SK-N-SH (cell line): ENCODE results near the gene WNT5A. TPM values are rescaled to one million over a fixed set of nuclear protein-coding genes. Genes with fewer than 3 reads are reported as not detected.

ENCODE experiments used
- CTCF ChIA-PET: fragments of 300-600, 350-600 bp; formaldehyde crosslinking; extraction: SDS; loops from one replicate; lab custom pipeline; 2021; lab: Yijun Ruan, JAX
- POLR2A ChIA-PET: fragments of 350-600 bp; sonication (Branson Sonifier 250); formaldehyde crosslinking; extraction: SDS; loops from one replicate; lab custom pipeline; 2020; ENCODE audit warnings: antibody characterized with exemption, inconsistent platforms; lab: Yijun Ruan, JAX
- DNase-seq: peaks from one replicate; pipeline ENCODE4 v3.0.0; 2012
- H2AFZ ChIP-seq: fragments of 200-600 bp; sonication (generic); 2 replicates; pipeline ENCODE4 v1.8.1; 2016; ENCODE audit warnings: antibody characterized with exemption, mild to moderate bottlenecking, low read depth
- H3F3A ChIP-seq: fragments of 200-600 bp; sonication (generic); replicated peaks from 2 replicates; pipeline ENCODE3; 2016; ENCODE audit warnings: antibody characterized with exemption, mild to moderate bottlenecking; ENCODE audit not compliant: insufficient read depth
- H3K27ac ChIP-seq, 2 experiments: fragments of 200-500 bp in 1 of 2; fragments of 200-600 bp in 1 of 2; sonication (Bioruptor generic) in 1 of 2; sonication (generic), shearing (Covaris generic) in 1 of 2; 2 replicates each; pipeline versions ENCODE4 v1.5.1 to v1.6.1; 2014 to 2016; ENCODE audit warnings: low read depth in 2 of 2, inconsistent platforms in 1 of 2, low read length in 1 of 2, mild to moderate bottlenecking in 1 of 2, mixed read lengths in 1 of 2
- H3K27me3 ChIP-seq: fragments of 200-600 bp; sonication (generic), shearing (Covaris generic); 2 replicates; pipeline ENCODE4 v1.6.1; 2016; ENCODE audit warnings: mixed run types; ENCODE audit not compliant: insufficient read depth
- H3K36me3 ChIP-seq, 2 experiments: fragments of 200-500 bp in 1 of 2; fragments of 200-600 bp in 1 of 2; sonication (Bioruptor generic) in 1 of 2; sonication (generic) in 1 of 2; replicated peaks in 1 of 2; 2 replicates each; pipeline versions ENCODE3 to v1.5.1; 2014 to 2016; ENCODE audit warnings: low read length in 1 of 2, mild to moderate bottlenecking in 1 of 2; ENCODE audit not compliant: insufficient read depth in 2 of 2, control insufficient read depth in 1 of 2
- H3K4me1 ChIP-seq, 2 experiments: fragments of 200-500 bp in 1 of 2; fragments of 200-600 bp in 1 of 2; sonication (Bioruptor generic) in 1 of 2; sonication (generic), shearing (Covaris generic) in 1 of 2; 2 replicates each; pipeline versions ENCODE4 v1.5.1 to v1.6.1; 2014 to 2016; ENCODE audit warnings: low read depth in 1 of 2, low read length in 1 of 2, mixed run types in 1 of 2; ENCODE audit not compliant: insufficient read depth in 2 of 2, control insufficient read depth in 1 of 2
- H3K4me2 ChIP-seq: fragments of 200-600 bp; sonication (generic), shearing (Covaris generic); 2 replicates; pipeline ENCODE4 v1.6.1; 2017; ENCODE audit warnings: mixed run types
- H3K4me3 ChIP-seq, 2 experiments: fragments of 200-500 bp in 1 of 2; fragments of 200-600 bp in 1 of 2; sonication (Bioruptor generic) in 1 of 2; sonication (generic), shearing (Covaris generic) in 1 of 2; 2 replicates each; pipeline versions ENCODE4 v1.5.1 to v1.8.1; 2014 to 2016; ENCODE audit warnings: low read depth in 2 of 2, inconsistent platforms in 1 of 2, low read length in 1 of 2, mild to moderate bottlenecking in 1 of 2, mixed read lengths in 1 of 2, moderate library complexity in 1 of 2
- H3K79me2 ChIP-seq: fragments of 200-600 bp; sonication (generic); 2 replicates; pipeline ENCODE4 v1.8.1; 2017; ENCODE audit warnings: mild to moderate bottlenecking; ENCODE audit not compliant: insufficient read depth
- H3K9ac ChIP-seq: fragments of 200-600 bp; sonication (generic); 2 replicates; pipeline ENCODE4 v1.6.1; 2017; ENCODE audit warnings: mixed run types
- H3K9me2 ChIP-seq: fragments of 200-600 bp; sonication (generic); 2 replicates; pipeline ENCODE4 v1.6.1; 2017; ENCODE audit warnings: mixed run types
- H3K9me3 ChIP-seq: fragments of 200-600 bp; sonication (generic); 2 replicates; pipeline ENCODE4 v1.6.1; 2017; ENCODE audit warnings: mixed run types, mild to moderate bottlenecking, moderate library complexity
- H4K20me1 ChIP-seq: fragments of 200-600 bp; sonication (generic); 2 replicates; pipeline ENCODE4 v1.6.1; 2017; ENCODE audit warnings: mild to moderate bottlenecking, mixed run types; ENCODE audit not compliant: insufficient read depth
- CHD2 ChIP-seq: fragments of 150-350 bp; IDR thresholded peaks from 2 replicates; pipeline ENCODE4 v1.6.1; 2018; ENCODE audit warnings: low read length; ENCODE audit not compliant: partially characterized antibody
- ELF1 ChIP-seq: IDR thresholded peaks from 2 replicates; pipeline ENCODE4 v1.4.0; 2012
- EP300 ChIP-seq, 2 experiments: IDR thresholded peaks; 2 replicates each; pipeline versions ENCODE4 v1.4.0 to v1.6.1; 2012; ENCODE audit warnings: borderline replicate concordance in 1 of 2, low read depth in 1 of 2, low read length in 1 of 2
- EZH2phosphoT487 ChIP-seq: fragments of 200-600 bp; sonication (generic); IDR thresholded peaks from 2 replicates; pipeline ENCODE4 v1.6.1; 2017; ENCODE audit warnings: low read depth, mixed run types, mild to moderate bottlenecking, antibody characterized with exemption, moderate library complexity, borderline replicate concordance
- FOSL2 ChIP-seq: IDR thresholded peaks from 2 replicates; pipeline ENCODE4 v1.4.0; 2012; ENCODE audit warnings: low read depth, mild to moderate bottlenecking, moderate library complexity, borderline replicate concordance
- FOXM1 ChIP-seq: IDR thresholded peaks from 2 replicates; pipeline ENCODE4 v1.4.0; 2012; ENCODE audit warnings: low read depth, mild to moderate bottlenecking
- GATA2 ChIP-seq: sonication (generic); formaldehyde crosslinking; IDR thresholded peaks from 2 replicates; pipeline ENCODE4 v1.5.0; 2020; ENCODE audit warnings: mild to moderate bottlenecking, missing genetic modification reagents
- IRF3 ChIP-seq: fragments of 150-350 bp; IDR thresholded peaks from 2 replicates; pipeline ENCODE4 v1.6.1; 2016; ENCODE audit warnings: mild to moderate bottlenecking, low read depth, low read length
- JUND ChIP-seq: IDR thresholded peaks from 2 replicates; pipeline ENCODE4 v1.4.0; 2012
- MEF2A ChIP-seq: IDR thresholded peaks from 2 replicates; pipeline ENCODE4 v1.4.0; 2012; ENCODE audit warnings: low read depth, borderline replicate concordance
- MXI1 ChIP-seq: IDR thresholded peaks from 2 replicates; pipeline ENCODE4 v1.6.1; 2012; ENCODE audit warnings: mild to moderate bottlenecking, low read depth, low read length, improper control_type of control experiment
- NFIC ChIP-seq: IDR thresholded peaks from 2 replicates; pipeline ENCODE4 v1.4.0; 2012; ENCODE audit warnings: borderline replicate concordance
- NRF1 ChIP-seq: IDR thresholded peaks from 2 replicates; pipeline ENCODE4 v1.6.1; 2012; ENCODE audit warnings: low read depth, mild to moderate bottlenecking, low read length
- POLR2AphosphoS5 ChIP-seq: IDR thresholded peaks from 2 replicates; pipeline ENCODE4 v1.6.1; 2012; ENCODE audit warnings: low read depth, low read length
- RAD21 ChIP-seq: IDR thresholded peaks from 2 replicates; pipeline ENCODE4 v1.6.1; 2012; ENCODE audit warnings: mild to moderate bottlenecking, low read length
- RCOR1 ChIP-seq: fragments of 150-350 bp; IDR thresholded peaks from 2 replicates; pipeline ENCODE4 v1.6.1; 2017; ENCODE audit warnings: antibody characterized with exemption, low read length
- RFX5 ChIP-seq: IDR thresholded peaks from 2 replicates; pipeline ENCODE4 v1.6.1; 2012; ENCODE audit warnings: mild to moderate bottlenecking, improper control_type of control experiment, low read length
- RXRA ChIP-seq: IDR thresholded peaks from 2 replicates; pipeline ENCODE4 v1.4.0; 2012; ENCODE audit warnings: low read depth, mild to moderate bottlenecking, borderline replicate concordance
- SIN3A ChIP-seq: IDR thresholded peaks from 2 replicates; pipeline ENCODE4 v1.6.1; 2012; ENCODE audit warnings: low read depth, mild to moderate bottlenecking, low read length, moderate library complexity, borderline replicate concordance
- SMC3 ChIP-seq: IDR thresholded peaks from 2 replicates; pipeline ENCODE4 v1.6.1; 2012; ENCODE audit warnings: low read depth, low read length, improper control_type of control experiment
- TCF12 ChIP-seq: IDR thresholded peaks from 2 replicates; pipeline ENCODE4 v1.4.0; 2012
- USF1 ChIP-seq: IDR thresholded peaks from 2 replicates; pipeline ENCODE4 v1.4.0; 2012; ENCODE audit warnings: low read depth, borderline replicate concordance
- YY1 ChIP-seq: IDR thresholded peaks from 2 replicates; pipeline ENCODE4 v1.4.0; 2012; ENCODE audit warnings: low read depth, mild to moderate bottlenecking
- WGBS: methylation state at CpG from one replicate; pipeline ENCODE4 v1.1.6; 2017; ENCODE audit warnings: low lambda C conversion rate; 5-methylcytosine and 5-hydroxymethylcytosine counted together
- polyA plus RNA-seq, 3 experiments: library from polyadenylated mRNA; depleted of rRNA; stranded (reverse); fragments of >200 nt; gene quantifications; 2 replicates each; pipeline ENCODE4 v1.2.3, GENCODE V29; 2012

WNT5A gene
- polyA plus RNA-seq, 1 of the 3 experiments (the other 2 are of a cell fraction), result 30.7 TPM

- CTCF ChIA-PET, result no interaction called here
- WGBS, result 69% methylated on average over 1 of the region's 1 CpG
- no peaks in the 10 kb centered on the region for H3K79me2 ChIP-seq
Observed at GRCh38 chr3:55449527-55449926, 37.6 kb downstream of the WNT5A start.

DNA sequence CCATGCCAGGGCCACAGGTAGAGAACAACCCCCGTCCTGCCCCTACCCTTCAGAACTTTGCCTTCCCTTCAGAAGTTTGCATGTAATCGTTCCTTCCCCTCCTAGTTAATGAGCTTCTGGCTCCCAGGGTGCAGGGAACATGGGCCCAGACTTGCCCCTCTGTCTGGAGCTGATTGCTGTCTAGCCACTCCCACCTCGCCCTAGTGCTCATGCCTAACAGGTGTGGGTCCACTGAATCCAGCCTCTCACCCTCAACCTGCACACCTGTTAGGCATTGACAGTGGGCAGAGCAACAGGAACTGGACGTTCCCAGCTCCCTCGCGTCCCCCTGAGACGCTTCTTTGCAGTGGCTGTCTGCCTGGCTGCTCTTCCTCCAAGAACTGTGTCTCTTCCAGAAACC is 40.3 kb downstream of the WNT5A start:
- no peaks in the 10 kb centered on the region for H3K9me3 ChIP-seq
- CTCF ChIA-PET, result no interaction called here
- no peak for DNase-seq
- TF ChIP-seq EZH2phosphoT487 (no peak), NFIC (no peak), IRF3 (no peak), MXI1 (no peak), GATA2 (CRISPR knock-in tag) (no peak), POLR2AphosphoS5 (no peak), RAD21 (no peak), YY1 (no peak), SMC3 (no peak), RFX5 (no peak), EP300 (IDR thresholded peaks at IDR 0.05; ENCODE audit: borderline replicate concordance in 1 of 2, low read depth in 1 of 2, low read length in 1 of 2) (no peak), RCOR1 (no peak)

More at GRCh38 chr3:55449527-55449926, 37.6 kb downstream of the WNT5A start:
- Histone ChIP-seq H3K4me1 (0 out of 4 replicates have a peak, but pooled peaks cover 0 to 4% of the 10 kb centered on the region in 2 experiments), H2AFZ (no peak overlapping the region; the same call in 1 of the 2 replicates), H3K9ac (no peak overlapping the region), H3K9me3 (no peaks in the 10 kb centered on the region), H3K9me2 (no peaks in the 10 kb centered on the region), H4K20me1 (no peaks in the 10 kb centered on the region), H3K4me3 (no peak overlapping the region), H3F3A (peaks cover 8% of the 10 kb centered on the region), H3K36me3 (no peaks in the 10 kb centered on the region), H3K27me3 (no peaks in the 10 kb centered on the region), H3K4me2 (no peak overlapping the region), H3K27ac (no peak overlapping the region)
- no peak for TF ChIP-seq USF1
- no peak for TF ChIP-seq MEF2A
- TF ChIP-seq SIN3A, result no peak
- TF ChIP-seq CHD2, result no peak
- TF ChIP-seq EP300 (IDR thresholded peaks at IDR 0.05; ENCODE audit: borderline replicate concordance in 1 of 2, low read depth in 1 of 2, low read length in 1 of 2), result no peak
- TF ChIP-seq GATA2 (CRISPR knock-in tag), result no peak
- TF ChIP-seq SMC3, result no peak
- no peak for TF ChIP-seq MXI1
- TF ChIP-seq IRF3, result no peak
- TF ChIP-seq JUND, result no peak
- TF ChIP-seq RAD21, result no peak
- no peak for TF ChIP-seq RXRA
- TF ChIP-seq YY1, result no peak
- TF ChIP-seq ELF1, result no peak
- TF ChIP-seq RCOR1, result no peak
- no peak for TF ChIP-seq FOXM1
- no peak for TF ChIP-seq NRF1
- TF ChIP-seq TCF12, result no peak
- TF ChIP-seq FOSL2, result no peak
- no peak for DNase-seq
- POLR2A ChIA-PET, result no interaction called here

More for the DNA sequence above, 40.3 kb downstream of the WNT5A start:
- Histone ChIP-seq H3K36me3 (no peaks in the 10 kb centered on the region), H3F3A (no peaks in the 10 kb centered on the region), H3K27ac (no peak overlapping the region), H3K9ac (no peak overlapping the region), H3K9me2 (no peaks in the 10 kb centered on the region), H3K4me2 (no peak overlapping the region), H4K20me1 (no peaks in the 10 kb centered on the region), H2AFZ (no peak overlapping the region), H3K4me1 (no peaks in the 10 kb centered on the region), H3K79me2 (no peaks in the 10 kb centered on the region), H3K27me3 (no peaks in the 10 kb centered on the region), H3K4me3 (no peak overlapping the region)
- 69% methylated on average over 7 of the region's 7 CpGs for WGBS
- POLR2A ChIA-PET, result no interaction called here
